ENCODE data around the gene ABCD1.

GRCh38 chrX:153688071-153688470, 36.6 kb upstream of the ABCD1 start:
- TF ChIP-seq CTCF (IDR thresholded peaks at IDR 0.05; ENCODE audit: poor library complexity, severe bottlenecking): no peak
- no peak for TF ChIP-seq EP300 (conservative IDR thresholded peaks at IDR 0.05; ENCODE audit: poor library complexity, severe bottlenecking)
- no peak for TF ChIP-seq POLR2AphosphoS5 (IDR thresholded peaks at IDR 0.05)
- no peak for TF ChIP-seq REST (IDR thresholded peaks at IDR 0.05; ENCODE audit: borderline replicate concordance)
- TF ChIP-seq SMC3 (conservative IDR thresholded peaks at IDR 0.05; ENCODE audit: poor library complexity): no peak
- no peak for TF ChIP-seq EZH2 (IDR thresholded peaks at IDR 0.05; ENCODE audit: borderline replicate concordance, insufficient read depth, low read length, poor library complexity, severe bottlenecking)
- TF ChIP-seq MXI1 (conservative IDR thresholded peaks at IDR 0.05; ENCODE audit: poor library complexity, severe bottlenecking): no peak
- TF ChIP-seq TAF1 (IDR thresholded peaks at IDR 0.05; ENCODE audit: low read depth): no peak

Measured in neural cell (in vitro differentiated cells).